Measurements from ENCODE around the gene RAPGEF5. TPM values are rescaled to one million over a fixed set of nuclear protein-coding genes. Genes with fewer than 3 reads are reported as not detected.

Gene RAPGEF5
- total and polyA plus RNA-seq, 4 donors = 7.1 to 54.8 (median 13.0) TPM

DNA sequence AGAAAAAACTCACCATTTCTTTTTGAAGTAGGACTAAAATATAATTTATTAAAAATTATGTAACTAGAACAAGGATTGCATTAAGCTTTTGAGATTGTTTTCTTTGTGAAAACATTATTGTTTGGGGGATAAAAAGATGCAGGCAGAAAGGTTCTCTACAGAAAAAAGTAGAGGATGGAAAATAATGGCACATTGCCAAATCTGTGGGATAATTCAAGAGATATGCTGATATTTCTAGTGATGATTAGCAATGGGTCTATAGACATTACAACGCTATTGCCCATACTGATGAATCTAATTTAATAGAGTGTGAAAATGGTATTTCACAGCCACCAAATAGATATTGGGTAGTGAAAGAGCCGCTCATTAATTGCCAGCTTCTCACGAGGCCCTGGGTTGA lies 204.3 kb downstream of the RAPGEF5 start:
- Histone ChIP-seq H3K27me3 (ENCODE audit: control insufficient read depth in 4 of 4, insufficient read depth in 4 of 4, low read length in 3 of 4) (no peaks in the 10 kb centered on the region), H3K27ac (ENCODE audit: low read depth in 1 of 2, low read length in 2 of 2) (no peak overlapping the region), H3K9ac (ENCODE audit: low read depth in 1 of 2, low read length in 2 of 2) (no peak overlapping the region), H3K9me3 (ENCODE audit: control insufficient read depth in 4 of 4, low read length in 3 of 4) (no peaks in the 10 kb centered on the region), H3K4me3 (ENCODE audit: low read depth in 1 of 3, low read length in 3 of 3) (no peak overlapping the region), H3K36me3 (ENCODE audit: control insufficient read depth in 4 of 4, insufficient read depth in 3 of 4, low read depth in 1 of 4, low read length in 3 of 4) (peaks cover 6 to 36% (median 28%) of the 10 kb centered on the region in 4 donors), H3K4me1 (ENCODE audit: control insufficient read depth in 4 of 4, insufficient read depth in 4 of 4, low read length in 3 of 4) (peaks cover 0 to 3% (median 0%) of the 10 kb centered on the region in 4 donors)
- TF ChIP-seq, protein P1, sequence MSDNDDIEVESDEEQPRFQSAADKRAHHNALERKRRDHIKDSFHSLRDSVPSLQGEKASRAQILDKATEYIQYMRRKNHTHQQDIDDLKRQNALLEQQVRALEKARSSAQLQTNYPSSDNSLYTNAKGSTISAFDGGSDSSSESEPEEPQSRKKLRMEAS (IDR thresholded peaks at IDR 0.05) = no peak
- TF ChIP-seq, protein P2, sequence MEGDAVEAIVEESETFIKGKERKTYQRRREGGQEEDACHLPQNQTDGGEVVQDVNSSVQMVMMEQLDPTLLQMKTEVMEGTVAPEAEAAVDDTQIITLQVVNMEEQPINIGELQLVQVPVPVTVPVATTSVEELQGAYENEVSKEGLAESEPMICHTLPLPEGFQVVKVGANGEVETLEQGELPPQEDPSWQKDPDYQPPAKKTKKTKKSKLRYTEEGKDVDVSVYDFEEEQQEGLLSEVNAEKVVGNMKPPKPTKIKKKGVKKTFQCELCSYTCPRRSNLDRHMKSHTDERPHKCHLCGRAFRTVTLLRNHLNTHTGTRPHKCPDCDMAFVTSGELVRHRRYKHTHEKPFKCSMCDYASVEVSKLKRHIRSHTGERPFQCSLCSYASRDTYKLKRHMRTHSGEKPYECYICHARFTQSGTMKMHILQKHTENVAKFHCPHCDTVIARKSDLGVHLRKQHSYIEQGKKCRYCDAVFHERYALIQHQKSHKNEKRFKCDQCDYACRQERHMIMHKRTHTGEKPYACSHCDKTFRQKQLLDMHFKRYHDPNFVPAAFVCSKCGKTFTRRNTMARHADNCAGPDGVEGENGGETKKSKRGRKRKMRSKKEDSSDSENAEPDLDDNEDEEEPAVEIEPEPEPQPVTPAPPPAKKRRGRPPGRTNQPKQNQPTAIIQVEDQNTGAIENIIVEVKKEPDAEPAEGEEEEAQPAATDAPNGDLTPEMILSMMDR (IDR thresholded peaks at IDR 0.05; ENCODE audit: low read depth, low read length, missing input control) = no peak
- TF ChIP-seq FOXA1 (IDR thresholded peaks at IDR 0.05) (no peak), SP1 (IDR thresholded peaks at IDR 0.05) (no peak), NR2F2 (IDR thresholded peaks at IDR 0.05) (no peak), TAF1 (conservative IDR thresholded peaks at IDR 0.05) (no peak), GABPA (IDR thresholded peaks at IDR 0.05 in 1 of 2, conservative IDR thresholded peaks at IDR 0.05 in 1 of 2) (no peak), YY1 (IDR thresholded peaks at IDR 0.05) (no peak), EGR1 (IDR thresholded peaks at IDR 0.05; ENCODE audit: low read depth in 2 of 2) (no peak), HNF4G (IDR thresholded peaks at IDR 0.05) (no peak)
- TF ChIP-seq, protein P3, sequence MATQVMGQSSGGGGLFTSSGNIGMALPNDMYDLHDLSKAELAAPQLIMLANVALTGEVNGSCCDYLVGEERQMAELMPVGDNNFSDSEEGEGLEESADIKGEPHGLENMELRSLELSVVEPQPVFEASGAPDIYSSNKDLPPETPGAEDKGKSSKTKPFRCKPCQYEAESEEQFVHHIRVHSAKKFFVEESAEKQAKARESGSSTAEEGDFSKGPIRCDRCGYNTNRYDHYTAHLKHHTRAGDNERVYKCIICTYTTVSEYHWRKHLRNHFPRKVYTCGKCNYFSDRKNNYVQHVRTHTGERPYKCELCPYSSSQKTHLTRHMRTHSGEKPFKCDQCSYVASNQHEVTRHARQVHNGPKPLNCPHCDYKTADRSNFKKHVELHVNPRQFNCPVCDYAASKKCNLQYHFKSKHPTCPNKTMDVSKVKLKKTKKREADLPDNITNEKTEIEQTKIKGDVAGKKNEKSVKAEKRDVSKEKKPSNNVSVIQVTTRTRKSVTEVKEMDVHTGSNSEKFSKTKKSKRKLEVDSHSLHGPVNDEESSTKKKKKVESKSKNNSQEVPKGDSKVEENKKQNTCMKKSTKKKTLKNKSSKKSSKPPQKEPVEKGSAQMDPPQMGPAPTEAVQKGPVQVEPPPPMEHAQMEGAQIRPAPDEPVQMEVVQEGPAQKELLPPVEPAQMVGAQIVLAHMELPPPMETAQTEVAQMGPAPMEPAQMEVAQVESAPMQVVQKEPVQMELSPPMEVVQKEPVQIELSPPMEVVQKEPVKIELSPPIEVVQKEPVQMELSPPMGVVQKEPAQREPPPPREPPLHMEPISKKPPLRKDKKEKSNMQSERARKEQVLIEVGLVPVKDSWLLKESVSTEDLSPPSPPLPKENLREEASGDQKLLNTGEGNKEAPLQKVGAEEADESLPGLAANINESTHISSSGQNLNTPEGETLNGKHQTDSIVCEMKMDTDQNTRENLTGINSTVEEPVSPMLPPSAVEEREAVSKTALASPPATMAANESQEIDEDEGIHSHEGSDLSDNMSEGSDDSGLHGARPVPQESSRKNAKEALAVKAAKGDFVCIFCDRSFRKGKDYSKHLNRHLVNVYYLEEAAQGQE (IDR thresholded peaks at IDR 0.05) = no peak
- TF ChIP-seq, protein P4, sequence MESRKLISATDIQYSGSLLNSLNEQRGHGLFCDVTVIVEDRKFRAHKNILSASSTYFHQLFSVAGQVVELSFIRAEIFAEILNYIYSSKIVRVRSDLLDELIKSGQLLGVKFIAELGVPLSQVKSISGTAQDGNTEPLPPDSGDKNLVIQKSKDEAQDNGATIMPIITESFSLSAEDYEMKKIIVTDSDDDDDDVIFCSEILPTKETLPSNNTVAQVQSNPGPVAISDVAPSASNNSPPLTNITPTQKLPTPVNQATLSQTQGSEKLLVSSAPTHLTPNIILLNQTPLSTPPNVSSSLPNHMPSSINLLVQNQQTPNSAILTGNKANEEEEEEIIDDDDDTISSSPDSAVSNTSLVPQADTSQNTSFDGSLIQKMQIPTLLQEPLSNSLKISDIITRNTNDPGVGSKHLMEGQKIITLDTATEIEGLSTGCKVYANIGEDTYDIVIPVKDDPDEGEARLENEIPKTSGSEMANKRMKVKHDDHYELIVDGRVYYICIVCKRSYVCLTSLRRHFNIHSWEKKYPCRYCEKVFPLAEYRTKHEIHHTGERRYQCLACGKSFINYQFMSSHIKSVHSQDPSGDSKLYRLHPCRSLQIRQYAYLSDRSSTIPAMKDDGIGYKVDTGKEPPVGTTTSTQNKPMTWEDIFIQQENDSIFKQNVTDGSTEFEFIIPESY (IDR thresholded peaks at IDR 0.05) = no peak
- 96% methylated on average over 3 of the region's 3 CpGs for WGBS
- no peak for DNase-seq (ENCODE audit: low spot score)

DNA sequence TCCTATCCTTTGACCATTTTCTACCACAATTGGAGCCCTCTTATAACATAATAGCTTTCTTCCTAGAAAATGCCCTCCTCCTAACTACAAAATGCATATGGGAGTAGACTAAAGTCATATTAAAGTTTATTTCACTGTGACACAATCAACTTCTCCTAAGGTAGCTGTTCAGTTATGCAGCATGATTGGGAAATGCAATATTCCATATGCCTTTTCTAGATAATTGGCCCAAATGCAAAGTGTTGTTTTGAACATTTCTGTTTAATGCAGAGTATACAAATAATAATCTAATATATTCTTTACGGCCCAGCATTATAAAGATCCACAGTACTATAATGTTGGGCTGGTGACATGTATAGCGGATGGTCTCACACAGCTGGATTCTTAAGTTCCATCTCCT lies 205.1 kb downstream of the RAPGEF5 start:
- Histone ChIP-seq H3K4me1 (ENCODE audit: control insufficient read depth in 4 of 4, insufficient read depth in 4 of 4, low read length in 3 of 4) (peaks cover 0 to 3% (median 0%) of the 10 kb centered on the region in 4 donors), H3K9ac (ENCODE audit: low read depth in 1 of 2, low read length in 2 of 2) (no peak overlapping the region), H3K27me3 (ENCODE audit: control insufficient read depth in 4 of 4, insufficient read depth in 4 of 4, low read length in 3 of 4) (no peaks in the 10 kb centered on the region), H3K36me3 (ENCODE audit: control insufficient read depth in 4 of 4, insufficient read depth in 3 of 4, low read depth in 1 of 4, low read length in 3 of 4) (peaks cover 6 to 34% (median 25%) of the 10 kb centered on the region in 4 donors), H3K9me3 (ENCODE audit: control insufficient read depth in 4 of 4, low read length in 3 of 4) (no peaks in the 10 kb centered on the region), H3K27ac (ENCODE audit: low read depth in 1 of 2, low read length in 2 of 2) (no peak overlapping the region), H3K4me3 (ENCODE audit: low read depth in 1 of 3, low read length in 3 of 3) (no peak overlapping the region)
- no peak for DNase-seq (ENCODE audit: low spot score)
- 95% methylated on average over 2 of the region's 2 CpGs for WGBS
- TF ChIP-seq, protein P5, sequence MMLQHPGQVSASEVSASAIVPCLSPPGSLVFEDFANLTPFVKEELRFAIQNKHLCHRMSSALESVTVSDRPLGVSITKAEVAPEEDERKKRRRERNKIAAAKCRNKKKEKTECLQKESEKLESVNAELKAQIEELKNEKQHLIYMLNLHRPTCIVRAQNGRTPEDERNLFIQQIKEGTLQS (IDR thresholded peaks at IDR 0.05) = no peak
- TF ChIP-seq RXRA (IDR thresholded peaks at IDR 0.05) (no peak), GABPA (IDR thresholded peaks at IDR 0.05 in 1 of 2, conservative IDR thresholded peaks at IDR 0.05 in 1 of 2) (no peak)
